Measurements from ENCODE around the gene VPS26A. TPM values are rescaled to one million over a fixed set of nuclear protein-coding genes. Genes with fewer than 3 reads are reported as not detected.
"Not testable (repeated sequence)": the region's sequence is repeated elsewhere in the genome, so short reads cannot be mapped to it uniquely, and the experiment has no call there.

VPS26A gene
- total RNA-seq, 1 experiment from 2014 or later: 80.1 TPM

DNA sequence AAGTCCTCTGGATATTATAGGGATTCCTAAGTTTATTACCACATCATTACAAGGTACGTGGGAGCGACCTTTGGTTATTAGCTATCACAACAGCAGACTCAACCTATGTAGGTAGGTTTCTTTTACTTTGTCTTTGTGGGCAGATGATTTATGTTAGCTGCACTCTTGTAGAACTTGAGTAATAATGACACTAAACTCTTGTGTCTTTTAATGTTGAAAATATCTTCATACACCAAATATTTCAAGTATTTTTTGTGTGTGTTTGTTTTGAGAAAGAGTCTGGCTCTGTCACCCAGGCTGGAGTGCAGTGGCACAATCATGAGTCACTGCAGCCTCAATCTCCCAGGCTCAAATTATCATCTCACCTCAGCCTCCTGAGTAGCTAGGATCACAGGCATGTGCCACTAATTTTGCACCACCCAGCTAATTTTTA lies 36.8 kb downstream of the VPS26A start:
- TF ChIP-seq, protein P1, sequence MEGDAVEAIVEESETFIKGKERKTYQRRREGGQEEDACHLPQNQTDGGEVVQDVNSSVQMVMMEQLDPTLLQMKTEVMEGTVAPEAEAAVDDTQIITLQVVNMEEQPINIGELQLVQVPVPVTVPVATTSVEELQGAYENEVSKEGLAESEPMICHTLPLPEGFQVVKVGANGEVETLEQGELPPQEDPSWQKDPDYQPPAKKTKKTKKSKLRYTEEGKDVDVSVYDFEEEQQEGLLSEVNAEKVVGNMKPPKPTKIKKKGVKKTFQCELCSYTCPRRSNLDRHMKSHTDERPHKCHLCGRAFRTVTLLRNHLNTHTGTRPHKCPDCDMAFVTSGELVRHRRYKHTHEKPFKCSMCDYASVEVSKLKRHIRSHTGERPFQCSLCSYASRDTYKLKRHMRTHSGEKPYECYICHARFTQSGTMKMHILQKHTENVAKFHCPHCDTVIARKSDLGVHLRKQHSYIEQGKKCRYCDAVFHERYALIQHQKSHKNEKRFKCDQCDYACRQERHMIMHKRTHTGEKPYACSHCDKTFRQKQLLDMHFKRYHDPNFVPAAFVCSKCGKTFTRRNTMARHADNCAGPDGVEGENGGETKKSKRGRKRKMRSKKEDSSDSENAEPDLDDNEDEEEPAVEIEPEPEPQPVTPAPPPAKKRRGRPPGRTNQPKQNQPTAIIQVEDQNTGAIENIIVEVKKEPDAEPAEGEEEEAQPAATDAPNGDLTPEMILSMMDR (conservative IDR thresholded peaks at IDR 0.05; ENCODE audit: low read depth, low read length): no peak
- TF ChIP-seq EZH2 (IDR thresholded peaks at IDR 0.05; ENCODE audit: borderline replicate concordance, low read depth, low read length, poor library complexity, severe bottlenecking): no peak
- no peak overlapping the region for H3K27ac ChIP-seq (ENCODE audit: low read depth, low read length, poor library complexity, severe bottlenecking)
- intact Hi-C loops (cut with micrococcal nuclease; ENCODE audit: unreplicated experiment): no loop called here
- ChIA-PET POLR2A (ENCODE audit: low non-redundant PET) (no interaction called here), CTCF (no interaction called here)
- no TSS peak for BruUV-seq (replicated peaks)
- H3K4me1 ChIP-seq (ENCODE audit: insufficient read depth, low read length, poor library complexity, severe bottlenecking): no peaks in the 10 kb centered on the region
- no peaks in the 10 kb centered on the region for H3K9me3 ChIP-seq (ENCODE audit: low read depth, low read length, poor library complexity, severe bottlenecking)
- peaks cover 27% of the 10 kb centered on the region for H3K36me3 ChIP-seq (ENCODE audit: insufficient read depth, low read length, poor library complexity, severe bottlenecking)
- H3K4me3 ChIP-seq (ENCODE audit: low read depth, low read length, poor library complexity, severe bottlenecking): no peak overlapping the region
- DNase-seq (ENCODE audit: low spot score): no peak
- H3K27me3 ChIP-seq (replicated peaks; ENCODE audit: insufficient read depth, low read depth, low read length, poor library complexity): no peaks in the 10 kb centered on the region

DNA sequence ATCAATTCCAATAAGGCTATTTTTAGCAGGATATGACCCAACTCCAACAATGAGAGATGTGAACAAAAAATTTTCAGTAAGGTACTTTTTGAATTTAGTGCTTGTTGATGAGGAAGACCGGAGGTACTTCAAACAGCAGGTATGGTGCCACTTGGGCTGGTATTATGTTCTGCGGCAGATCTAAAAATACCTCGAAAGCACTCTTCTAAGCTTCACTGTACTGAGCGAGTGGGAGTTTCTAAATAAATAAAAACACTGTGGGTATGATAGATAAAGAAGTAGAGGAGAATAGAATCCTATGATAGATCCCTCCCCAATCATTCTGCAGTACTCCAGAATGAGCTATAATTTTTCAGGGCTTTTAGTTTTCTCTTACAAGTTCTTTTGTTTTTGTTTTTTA lies 44.5 kb downstream of the VPS26A start:
- no TSS peak for BruUV-seq (replicated peaks)
- H3K9me3 ChIP-seq (ENCODE audit: low read depth, low read length, poor library complexity, severe bottlenecking): no peaks in the 10 kb centered on the region
- TF ChIP-seq EZH2 (IDR thresholded peaks at IDR 0.05; ENCODE audit: borderline replicate concordance, low read depth, low read length, poor library complexity, severe bottlenecking): no peak
- TF ChIP-seq, protein P1 (conservative IDR thresholded peaks at IDR 0.05; ENCODE audit: low read depth, low read length): no peak
- no peaks in the 10 kb centered on the region for H3K4me1 ChIP-seq (ENCODE audit: insufficient read depth, low read length, poor library complexity, severe bottlenecking)
- H3K4me3 ChIP-seq (ENCODE audit: low read depth, low read length, poor library complexity, severe bottlenecking): no peak overlapping the region
- H3K36me3 ChIP-seq (ENCODE audit: insufficient read depth, low read length, poor library complexity, severe bottlenecking): peaks cover 24% of the 10 kb centered on the region
- ChIA-PET CTCF (no interaction called here), POLR2A (ENCODE audit: low non-redundant PET) (no interaction called here)
- DNase-seq (ENCODE audit: low spot score): no peak
- intact Hi-C loops (cut with micrococcal nuclease; ENCODE audit: unreplicated experiment): no loop called here
- H3K27ac ChIP-seq (ENCODE audit: low read depth, low read length, poor library complexity, severe bottlenecking): no peak overlapping the region
- H3K27me3 ChIP-seq (replicated peaks; ENCODE audit: insufficient read depth, low read depth, low read length, poor library complexity): no peaks in the 10 kb centered on the region

DNA sequence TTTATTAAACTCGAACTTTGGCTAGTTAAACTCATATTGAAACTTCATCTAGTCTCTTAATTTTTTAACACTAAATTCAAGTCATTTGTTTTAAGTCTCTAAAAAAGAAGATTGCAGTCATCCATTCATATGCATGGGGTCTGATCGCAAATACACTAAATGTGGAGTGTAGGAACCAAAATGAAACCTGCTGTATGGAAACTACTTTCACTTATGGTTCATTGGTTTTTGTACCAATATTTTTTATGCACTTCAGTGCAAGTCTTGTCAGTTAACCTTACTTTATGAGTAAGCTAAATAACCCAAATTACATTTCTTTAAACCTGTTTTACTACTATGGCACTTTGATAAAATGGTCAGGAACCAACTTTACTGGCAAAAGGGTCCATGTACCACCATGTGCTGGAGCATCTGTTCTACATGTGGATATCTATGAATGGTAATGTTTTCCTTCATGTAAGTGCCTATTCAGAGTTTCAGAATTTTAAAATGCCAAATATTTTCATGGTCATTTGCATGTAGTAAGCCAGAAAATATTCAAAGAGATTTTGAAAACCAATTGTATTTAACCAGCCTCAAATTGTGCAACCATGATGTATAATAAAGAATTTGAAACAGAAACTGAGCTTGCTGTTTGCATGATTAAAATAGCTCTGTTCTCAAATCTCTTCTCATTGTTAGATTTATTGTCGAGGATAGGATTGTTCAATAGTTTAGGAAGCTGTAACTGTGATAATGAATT lies 48.4 kb downstream of the VPS26A start:
- Histone ChIP-seq H3K4me3 (ENCODE audit: low read depth, low read length, poor library complexity, severe bottlenecking) (no peak overlapping the region), H3K4me1 (ENCODE audit: insufficient read depth, low read length, poor library complexity, severe bottlenecking) (no peaks in the 10 kb centered on the region), H3K9me3 (ENCODE audit: low read depth, low read length, poor library complexity, severe bottlenecking) (no peaks in the 10 kb centered on the region), H3K27ac (ENCODE audit: low read depth, low read length, poor library complexity, severe bottlenecking) (no peak overlapping the region), H3K36me3 (ENCODE audit: insufficient read depth, low read length, poor library complexity, severe bottlenecking) (peaks cover 9% of the 10 kb centered on the region), H3K27me3 (replicated peaks; ENCODE audit: insufficient read depth, low read depth, low read length, poor library complexity) (no peaks in the 10 kb centered on the region)
- TF ChIP-seq, protein P1 (conservative IDR thresholded peaks at IDR 0.05; ENCODE audit: low read depth, low read length): no peak
- TF ChIP-seq EZH2 (IDR thresholded peaks at IDR 0.05; ENCODE audit: borderline replicate concordance, low read depth, low read length, poor library complexity, severe bottlenecking): no peak
- intact Hi-C loops (cut with micrococcal nuclease; ENCODE audit: unreplicated experiment): no loop called here
- no peak for DNase-seq (ENCODE audit: low spot score)
- CTCF ChIA-PET: no interaction called here
- BruUV-seq (replicated peaks): no TSS peak
- POLR2A ChIA-PET (ENCODE audit: low non-redundant PET): no interaction called here

DNA sequence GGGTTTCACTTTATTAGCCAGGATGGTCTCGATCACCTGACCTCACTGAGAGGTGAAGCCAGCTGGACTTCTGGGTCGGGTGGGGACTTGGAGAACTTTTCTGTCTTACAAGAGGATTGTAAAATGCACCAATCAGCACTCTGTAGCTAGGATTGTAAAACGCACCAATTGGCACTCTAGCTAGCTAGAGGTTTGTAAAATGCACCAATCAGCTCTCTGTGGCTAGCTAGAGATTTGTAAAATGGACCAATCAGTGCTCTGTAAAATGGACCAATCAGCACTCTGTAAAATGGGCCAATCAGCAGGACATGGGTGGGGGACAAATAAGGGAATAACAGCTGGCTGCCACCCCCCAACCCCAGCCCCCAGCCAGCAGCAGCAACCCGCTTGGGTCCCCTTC lies 51.3 kb downstream of the VPS26A start:
- intact Hi-C loops (cut with micrococcal nuclease; ENCODE audit: unreplicated experiment): loop anchor here (5.0 kb wide), 1 partner anchor 53 kb away; the partner anchor contains the start of gene VPS26A
- H3K4me1 ChIP-seq (ENCODE audit: insufficient read depth, low read length, poor library complexity, severe bottlenecking); H3K9me3 ChIP-seq (ENCODE audit: low read depth, low read length, poor library complexity, severe bottlenecking); POLR2A ChIA-PET (ENCODE audit: low non-redundant PET); H3K36me3 ChIP-seq (ENCODE audit: insufficient read depth, low read length, poor library complexity, severe bottlenecking); BruUV-seq (replicated peaks); DNase-seq (ENCODE audit: low spot score); H3K4me3 ChIP-seq (ENCODE audit: low read depth, low read length, poor library complexity, severe bottlenecking); CTCF ChIA-PET; H3K27ac ChIP-seq (ENCODE audit: low read depth, low read length, poor library complexity, severe bottlenecking); H3K27me3 ChIP-seq (replicated peaks; ENCODE audit: insufficient read depth, low read depth, low read length, poor library complexity): not testable (repeated sequence)
